A549 (cell line): ENCODE results near the gene TEX101.

Source experiments
- CBX8 ChIP-seq: fragments of 200-600 bp; sonication (generic); IDR thresholded peaks from 2 replicates; pipeline ENCODE4 v1.6.1; 2016
- EP300 ChIP-seq, 2 experiments: fragments of >200 bp; sonication (Bioruptor Twin); formaldehyde crosslinking; IDR thresholded peaks; 2 replicates in 1 of 2; 3 replicates in 1 of 2; pipeline ENCODE4 v1.6.1; 2016 to 2017
- ESRRA ChIP-seq: fragments of 150-350 bp; IDR thresholded peaks from 2 replicates; pipeline ENCODE4 v1.6.1; 2014; ENCODE audit warnings: mild to moderate bottlenecking, low read length, borderline replicate concordance
- HDAC2 ChIP-seq: fragments of 200-600 bp; sonication (generic); IDR thresholded peaks from 2 replicates; pipeline ENCODE4 v1.6.1; 2016
- KDM1A ChIP-seq: fragments of 200-600 bp; sonication (generic); IDR thresholded peaks from 2 replicates; pipeline ENCODE4 v1.6.1; 2016; ENCODE audit warnings: low read depth, mild to moderate bottlenecking
- PHF8 ChIP-seq: fragments of 200-600 bp; sonication (generic); IDR thresholded peaks from 2 replicates; pipeline ENCODE4 v1.6.1; 2016; ENCODE audit warnings: low read depth, mild to moderate bottlenecking, antibody characterized with exemption, moderate library complexity, borderline replicate concordance
- POLR2A ChIP-seq: IDR thresholded peaks from 2 replicates; pipeline ENCODE4 v1.6.1; 2012; ENCODE audit warnings: mild to moderate bottlenecking, low read length
- POLR2AphosphoS2 ChIP-seq: conservative IDR thresholded peaks from 2 replicates; pipeline ENCODE4 v1.6.1; 2012; ENCODE audit warnings: low read length, improper control_type of control experiment, inconsistent platforms
- SMC3 ChIP-seq: fragments of >200 bp; sonication (Bioruptor Twin); formaldehyde crosslinking; IDR thresholded peaks from 3 replicates; pipeline ENCODE4 v1.6.1; 2018; ENCODE audit warnings: inconsistent platforms
- SREBF2 ChIP-seq: fragments of 450-650 bp; IDR thresholded peaks from 2 replicates; pipeline ENCODE4 v1.6.1; 2014; ENCODE audit warnings: mild to moderate bottlenecking, moderate library complexity
- TF ChIP-seq, protein P1 (sequence below): fragments of >200 bp; sonication (Bioruptor Twin); formaldehyde crosslinking; IDR thresholded peaks from 3 replicates; pipeline ENCODE4 v1.5.1; 2016
- TF ChIP-seq, protein P2 (sequence below): IDR thresholded peaks from 2 replicates; pipeline ENCODE4 v1.6.1; 2012; ENCODE audit warnings: low read depth, borderline replicate concordance

DNA sequence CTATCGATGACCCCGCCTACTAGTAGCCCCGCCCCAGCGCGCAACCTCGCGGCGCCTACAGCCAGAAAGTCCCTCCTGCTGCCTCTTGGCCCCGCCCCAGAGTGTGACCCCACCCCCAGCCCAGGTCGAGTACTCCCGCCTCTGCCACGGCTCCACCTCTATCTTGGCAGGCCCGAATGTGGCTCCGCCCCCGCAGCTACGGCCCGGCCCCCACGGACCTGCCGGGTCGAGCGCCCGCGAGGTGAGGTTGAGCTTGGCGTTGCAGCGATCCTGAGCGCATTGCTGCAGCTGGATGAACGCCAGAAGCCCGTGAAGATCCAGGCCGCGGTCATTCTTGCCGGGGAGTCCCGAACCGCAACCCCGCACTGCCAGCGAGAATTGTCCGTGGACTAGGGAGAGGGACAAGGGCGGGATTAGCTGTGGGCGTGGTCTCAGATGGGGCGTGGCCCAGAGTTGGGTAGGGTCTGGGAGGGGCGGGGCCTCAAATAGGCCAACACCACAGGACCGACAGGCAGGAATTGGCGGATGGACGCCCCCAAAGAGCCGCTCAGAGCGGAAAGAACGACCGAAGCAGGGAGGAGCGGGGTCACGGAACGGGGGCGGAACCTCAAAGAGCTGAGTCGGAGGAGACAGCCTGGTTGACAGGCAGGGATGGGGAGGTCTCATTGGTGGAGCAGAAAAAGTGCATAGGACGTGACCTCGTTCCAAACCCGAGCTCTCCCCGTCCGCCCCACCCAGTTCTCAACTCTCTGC, 48.9 kb downstream of the TEX101 start:
- TF ChIP-seq, protein P1, sequence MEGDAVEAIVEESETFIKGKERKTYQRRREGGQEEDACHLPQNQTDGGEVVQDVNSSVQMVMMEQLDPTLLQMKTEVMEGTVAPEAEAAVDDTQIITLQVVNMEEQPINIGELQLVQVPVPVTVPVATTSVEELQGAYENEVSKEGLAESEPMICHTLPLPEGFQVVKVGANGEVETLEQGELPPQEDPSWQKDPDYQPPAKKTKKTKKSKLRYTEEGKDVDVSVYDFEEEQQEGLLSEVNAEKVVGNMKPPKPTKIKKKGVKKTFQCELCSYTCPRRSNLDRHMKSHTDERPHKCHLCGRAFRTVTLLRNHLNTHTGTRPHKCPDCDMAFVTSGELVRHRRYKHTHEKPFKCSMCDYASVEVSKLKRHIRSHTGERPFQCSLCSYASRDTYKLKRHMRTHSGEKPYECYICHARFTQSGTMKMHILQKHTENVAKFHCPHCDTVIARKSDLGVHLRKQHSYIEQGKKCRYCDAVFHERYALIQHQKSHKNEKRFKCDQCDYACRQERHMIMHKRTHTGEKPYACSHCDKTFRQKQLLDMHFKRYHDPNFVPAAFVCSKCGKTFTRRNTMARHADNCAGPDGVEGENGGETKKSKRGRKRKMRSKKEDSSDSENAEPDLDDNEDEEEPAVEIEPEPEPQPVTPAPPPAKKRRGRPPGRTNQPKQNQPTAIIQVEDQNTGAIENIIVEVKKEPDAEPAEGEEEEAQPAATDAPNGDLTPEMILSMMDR: no peak
- TF ChIP-seq SREBF2 (no peak), POLR2A (no peak; the same call in 1 of the 2 replicates), ESRRA (no peak), EP300 (IDR thresholded peaks at IDR 0.05) (no peak), HDAC2 (no peak), SMC3 (no peak), PHF8 (peak; percentile 45; the same call in 1 of the 2 replicates), KDM1A (no peak), POLR2AphosphoS2 (no peak), CBX8 (no peak)
- TF ChIP-seq, protein P2, sequence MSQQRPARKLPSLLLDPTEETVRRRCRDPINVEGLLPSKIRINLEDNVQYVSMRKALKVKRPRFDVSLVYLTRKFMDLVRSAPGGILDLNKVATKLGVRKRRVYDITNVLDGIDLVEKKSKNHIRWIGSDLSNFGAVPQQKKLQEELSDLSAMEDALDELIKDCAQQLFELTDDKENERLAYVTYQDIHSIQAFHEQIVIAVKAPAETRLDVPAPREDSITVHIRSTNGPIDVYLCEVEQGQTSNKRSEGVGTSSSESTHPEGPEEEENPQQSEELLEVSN: no peak
